ENCODE data around the gene KCNQ1.

KCNQ1 gene

GRCh38 chr11:2549080-2549479 is 104.3 kb downstream of the KCNQ1 start:
- Histone ChIP-seq H3K36me3 (ENCODE audit: low read depth) (no peaks in the 10 kb centered on the region), H3K4me3 (ENCODE audit: severe bottlenecking) (no peak overlapping the region), H3K4me1 (ENCODE audit: insufficient read depth, poor library complexity, severe bottlenecking) (no peaks in the 10 kb centered on the region), H3K9me3 (ENCODE audit: severe bottlenecking) (no peaks in the 10 kb centered on the region), H3K27me3 (ENCODE audit: insufficient read depth, poor library complexity, severe bottlenecking) (no peaks in the 10 kb centered on the region), H3K27ac (ENCODE audit: poor library complexity, severe bottlenecking) (no peak overlapping the region)
- ATAC-seq (ENCODE audit: low read depth) (no peak), DNase-seq (ENCODE audit: low spot score) (peak; percentile 22)
- TF ChIP-seq CTCF (IDR thresholded peaks at IDR 0.05; ENCODE audit: poor library complexity, severe bottlenecking) = no peak

- Histone ChIP-seq H3K9me3 (ENCODE audit: severe bottlenecking) (no peaks in the 10 kb centered on the region), H3K4me3 (ENCODE audit: severe bottlenecking) (no peak overlapping the region), H3K27ac (ENCODE audit: poor library complexity, severe bottlenecking) (no peak overlapping the region), H3K36me3 (ENCODE audit: low read depth) (no peaks in the 10 kb centered on the region), H3K27me3 (ENCODE audit: insufficient read depth, poor library complexity, severe bottlenecking) (no peaks in the 10 kb centered on the region), H3K4me1 (ENCODE audit: insufficient read depth, poor library complexity, severe bottlenecking) (no peaks in the 10 kb centered on the region)
- no peak for TF ChIP-seq CTCF (IDR thresholded peaks at IDR 0.05; ENCODE audit: poor library complexity, severe bottlenecking)
- DNase-seq (ENCODE audit: low spot score) (no peak), ATAC-seq (ENCODE audit: low read depth) (no peak)
These were observed 104.7 kb downstream of the KCNQ1 start for GRCh38 chr11:2549491-2549875.

DNA sequence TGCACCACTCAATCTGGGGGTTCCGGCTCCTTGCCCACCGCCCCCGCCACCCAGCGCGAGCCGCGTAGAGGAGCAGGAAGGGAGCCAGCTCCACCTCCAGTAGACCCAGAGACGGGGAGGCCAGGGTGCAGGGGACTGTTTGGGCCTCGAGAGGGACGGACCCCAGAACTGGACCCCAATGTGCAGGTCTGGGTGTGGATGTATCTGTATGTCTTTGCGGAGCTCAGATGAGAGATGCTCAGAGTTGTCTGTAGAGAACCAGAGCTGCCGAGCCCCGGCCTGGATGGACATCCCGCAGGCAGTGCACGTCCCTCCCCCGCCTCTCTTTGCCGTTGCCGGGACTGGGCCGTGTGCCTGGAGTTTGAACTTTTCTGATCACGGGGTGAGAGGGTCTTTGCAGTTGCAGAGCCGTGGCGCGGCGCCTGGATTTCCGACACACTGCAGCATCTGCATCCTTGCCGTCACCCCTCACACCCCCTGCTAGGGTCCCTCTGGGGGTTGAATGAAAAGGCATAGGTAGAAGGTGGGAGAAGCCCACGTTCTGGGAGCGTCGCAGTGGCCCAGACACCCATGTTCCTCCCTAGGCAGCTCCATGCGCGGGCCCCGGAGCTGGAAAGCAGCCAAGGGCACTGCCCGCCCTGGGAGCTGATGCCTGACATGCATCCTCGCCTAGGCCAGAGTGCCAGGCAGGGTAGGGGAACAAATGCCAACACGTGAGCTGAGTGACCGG is 105.2 kb downstream of the KCNQ1 start:
- Histone ChIP-seq H3K27ac (ENCODE audit: poor library complexity, severe bottlenecking) (no peak overlapping the region), H3K27me3 (ENCODE audit: insufficient read depth, poor library complexity, severe bottlenecking) (no peaks in the 10 kb centered on the region)
- peak; percentile 51 for DNase-seq (ENCODE audit: low spot score)

GRCh38 chr11:2550606-2550970 is 105.8 kb downstream of the KCNQ1 start:
- no peak for TF ChIP-seq CTCF (IDR thresholded peaks at IDR 0.05; ENCODE audit: poor library complexity, severe bottlenecking)
- DNase-seq (ENCODE audit: low spot score) = peak; percentile 27
- no peak overlapping the region for H3K4me3 ChIP-seq (ENCODE audit: severe bottlenecking)

More for the DNA sequence above, 105.2 kb downstream of the KCNQ1 start:
- H3K4me3 ChIP-seq (ENCODE audit: severe bottlenecking) = no peak overlapping the region
- no peaks in the 10 kb centered on the region for H3K36me3 ChIP-seq (ENCODE audit: low read depth)
- no peaks in the 10 kb centered on the region for H3K9me3 ChIP-seq (ENCODE audit: severe bottlenecking)
- no peaks in the 10 kb centered on the region for H3K4me1 ChIP-seq (ENCODE audit: insufficient read depth, poor library complexity, severe bottlenecking)
- no peak for TF ChIP-seq CTCF (IDR thresholded peaks at IDR 0.05; ENCODE audit: poor library complexity, severe bottlenecking)
- ATAC-seq (ENCODE audit: low read depth) = no peak

DNA sequence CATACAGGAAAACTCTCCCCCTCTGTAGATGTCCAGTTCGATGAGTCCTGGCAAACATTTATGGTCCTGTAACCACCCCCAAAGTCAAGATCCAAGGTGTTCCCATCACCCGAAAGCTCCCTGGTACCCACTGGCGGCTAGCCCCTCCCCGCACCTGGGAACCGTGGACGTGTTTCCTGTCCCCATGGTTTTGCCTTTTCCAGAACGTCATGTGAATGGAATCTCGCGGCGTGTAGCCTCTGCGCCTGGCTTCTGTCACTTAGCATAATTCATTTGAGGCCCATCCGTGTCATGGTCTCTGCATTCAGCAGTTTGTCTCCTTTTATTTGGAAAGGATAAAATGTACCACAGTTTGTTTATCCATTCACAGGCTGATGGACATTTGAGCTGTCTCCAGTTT is 106.3 kb downstream of the KCNQ1 start:
- DNase-seq (ENCODE audit: low spot score) (peak; percentile 43), ATAC-seq (ENCODE audit: low read depth) (no peak)
- H3K27ac ChIP-seq (ENCODE audit: poor library complexity, severe bottlenecking) = no peak overlapping the region
- TF ChIP-seq CTCF (IDR thresholded peaks at IDR 0.05; ENCODE audit: poor library complexity, severe bottlenecking) = no peak
- H3K36me3 ChIP-seq (ENCODE audit: low read depth) = no peaks in the 10 kb centered on the region
- H3K9me3 ChIP-seq (ENCODE audit: severe bottlenecking) = no peaks in the 10 kb centered on the region
- no peaks in the 10 kb centered on the region for H3K27me3 ChIP-seq (ENCODE audit: insufficient read depth, poor library complexity, severe bottlenecking)
- no peaks in the 10 kb centered on the region for H3K4me1 ChIP-seq (ENCODE audit: insufficient read depth, poor library complexity, severe bottlenecking)
- no peak overlapping the region for H3K4me3 ChIP-seq (ENCODE audit: severe bottlenecking)

More at GRCh38 chr11:2550606-2550970, 105.8 kb downstream of the KCNQ1 start:
- H3K9me3 ChIP-seq (ENCODE audit: severe bottlenecking) = no peaks in the 10 kb centered on the region
- ATAC-seq (ENCODE audit: low read depth) = no peak
- no peaks in the 10 kb centered on the region for H3K36me3 ChIP-seq (ENCODE audit: low read depth)
- no peaks in the 10 kb centered on the region for H3K4me1 ChIP-seq (ENCODE audit: insufficient read depth, poor library complexity, severe bottlenecking)
- no peaks in the 10 kb centered on the region for H3K27me3 ChIP-seq (ENCODE audit: insufficient read depth, poor library complexity, severe bottlenecking)
- no peak overlapping the region for H3K27ac ChIP-seq (ENCODE audit: poor library complexity, severe bottlenecking)
